ENCODE measurements around the gene PNMA8A.

GRCh38 chr19:46475986-46476385 is 4.6 kb upstream of the PNMA8A start:
- TF ChIP-seq EZH2 (IDR thresholded peaks at IDR 0.05; ENCODE audit: insufficient read depth, poor library complexity, severe bottlenecking) (no peak), EZH2phosphoT487 (IDR thresholded peaks at IDR 0.05; ENCODE audit: insufficient read depth, low read depth) (no peak)
